NCI-H226 (cell line): ENCODE data around the gene ASB16.
"Not testable (repeated sequence)": the region's sequence is repeated elsewhere in the genome, so short reads cannot be mapped to it uniquely, and the experiment has no call there.

Experiments
- DNase-seq: peaks from one replicate; pipeline ENCODE4 v3.0.0-alpha.2; 2015

The ASB16 gene, protein sequence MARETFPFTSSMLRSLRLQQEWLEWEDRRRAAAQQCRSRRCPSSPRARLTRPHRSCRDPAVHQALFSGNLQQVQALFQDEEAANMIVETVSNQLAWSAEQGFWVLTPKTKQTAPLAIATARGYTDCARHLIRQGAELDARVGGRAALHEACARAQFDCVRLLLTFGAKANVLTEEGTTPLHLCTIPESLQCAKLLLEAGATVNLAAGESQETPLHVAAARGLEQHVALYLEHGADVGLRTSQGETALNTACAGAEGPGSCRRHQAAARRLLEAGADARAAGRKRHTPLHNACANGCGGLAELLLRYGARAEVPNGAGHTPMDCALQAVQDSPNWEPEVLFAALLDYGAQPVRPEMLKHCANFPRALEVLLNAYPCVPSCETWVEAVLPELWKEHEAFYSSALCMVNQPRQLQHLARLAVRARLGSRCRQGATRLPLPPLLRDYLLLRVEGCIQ

GRCh38 chr17:44170499-44171201 lies at the start of gene ASB16:
Gene ASB16 (plus strand): TSS chr17:44170704. CDS start chr17:44170790, 86 bp downstream.
- no peak for DNase-seq

DNA sequence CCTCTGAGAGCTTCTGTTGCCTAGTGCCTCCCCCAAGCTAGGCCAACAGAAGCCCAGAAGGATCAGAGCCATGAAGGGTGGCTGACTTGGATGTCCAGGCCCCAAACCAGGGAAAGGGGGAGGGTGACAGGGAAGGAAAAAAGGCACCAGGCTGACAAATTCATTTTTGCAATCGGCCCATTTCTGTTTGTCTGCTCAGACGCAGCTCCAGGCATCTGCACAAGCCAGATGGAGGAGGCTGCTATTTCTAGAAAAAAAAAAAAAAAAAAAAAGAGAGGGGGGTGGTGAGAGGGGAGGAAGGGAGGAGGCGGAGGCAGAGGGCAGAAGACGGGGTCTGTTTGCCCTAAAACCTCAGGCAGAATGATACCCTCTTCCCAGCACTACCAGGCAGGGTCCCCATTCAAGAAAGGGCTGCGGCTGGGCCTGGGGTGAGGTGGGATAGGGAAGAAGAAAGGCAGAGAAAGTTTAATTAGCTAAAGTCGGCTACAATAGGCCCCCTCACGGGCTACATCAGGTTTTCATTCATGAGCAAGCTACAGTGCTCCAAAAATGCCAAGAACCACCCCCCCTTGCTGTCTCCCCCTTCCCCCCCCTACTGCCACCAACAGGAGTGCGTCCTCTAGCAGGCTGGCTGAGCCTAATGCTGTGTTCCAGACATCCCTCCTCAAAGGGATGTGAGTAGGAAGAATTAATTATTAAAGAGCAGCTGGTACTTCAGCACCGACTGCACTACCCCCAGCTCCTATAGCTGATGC lies 49.5 kb upstream of the ASB16 start:
- DNase-seq: no peak

GRCh38 chr17:44121997-44122815 lies 48.3 kb upstream of the ASB16 start:
- DNase-seq: no peak

DNA sequence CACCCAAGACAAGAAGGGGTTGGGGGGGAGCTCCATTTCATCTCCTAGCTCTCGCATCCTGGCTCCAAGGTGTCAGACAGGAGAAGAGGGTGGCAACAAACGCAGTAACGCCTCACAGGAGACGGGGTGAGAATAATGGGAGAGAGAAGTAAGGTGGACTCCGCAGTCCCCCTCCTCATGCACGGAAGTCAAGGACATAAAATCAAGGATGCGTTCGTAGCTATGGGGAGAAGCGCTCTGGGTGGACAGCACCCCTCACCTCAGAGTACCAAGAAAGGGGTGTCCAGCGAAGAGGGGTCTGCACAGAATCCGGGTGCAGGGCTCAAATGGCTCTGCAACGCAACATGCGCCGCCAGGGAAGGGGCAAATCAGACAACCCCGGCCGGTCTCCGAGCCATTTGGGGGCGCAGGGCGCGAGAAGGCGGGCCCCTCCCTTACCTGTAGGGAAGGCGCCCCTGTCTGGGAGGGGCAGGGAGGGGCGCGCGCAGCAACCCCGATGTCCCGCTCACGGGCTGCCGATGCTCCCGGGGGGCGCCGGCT lies 47.6 kb upstream of the ASB16 start:
- no peak for DNase-seq

DNA sequence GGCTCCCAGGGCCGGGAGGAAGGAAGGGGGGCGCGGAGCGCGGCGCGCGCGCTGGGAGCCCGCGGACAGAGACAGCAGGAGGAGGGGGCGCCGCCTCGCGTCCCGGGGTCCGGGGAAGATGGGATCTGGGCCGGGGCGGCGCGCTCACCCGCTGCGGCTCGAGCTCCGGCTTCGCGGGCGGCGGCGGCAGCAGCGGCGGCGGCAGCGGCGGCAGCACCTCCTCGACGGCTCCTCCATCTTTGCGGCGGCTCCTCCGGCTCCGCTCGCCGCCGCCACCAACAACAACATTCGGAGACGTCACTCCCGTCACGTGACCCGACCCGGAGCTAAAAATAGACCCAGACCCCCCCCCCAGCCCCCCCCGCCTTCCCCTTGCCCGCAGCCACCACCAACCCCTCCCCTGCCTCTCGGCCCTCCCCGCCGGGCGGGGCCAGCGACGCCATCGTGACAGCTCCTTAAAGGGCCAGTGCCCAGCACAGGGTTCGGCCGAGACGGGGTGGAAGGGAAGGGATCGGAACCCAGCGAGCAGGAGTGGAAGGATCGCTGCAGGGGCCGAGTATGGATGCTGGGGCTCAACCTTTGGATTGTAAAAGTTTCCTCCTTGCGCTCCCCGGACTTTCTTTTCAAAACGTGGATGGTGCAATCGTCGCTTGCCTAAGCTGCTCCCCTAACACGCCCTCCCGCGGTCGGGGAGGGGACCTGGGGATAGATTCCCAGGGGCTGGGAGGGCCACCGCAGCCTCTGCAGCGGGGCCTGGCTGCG lies 47.0 kb upstream of the ASB16 start, which contains the start of gene HDAC5:
Gene HDAC5 (minus strand): TSS at position 286 of the 762 bp plus-strand sequence. CDS start 6,126 bp downstream, outside the sequence.
- DNase-seq: peak; percentile 84

- DNase-seq: no peak
These were observed 46.4 kb upstream of the ASB16 start for GRCh38 chr17:44124118-44124438.

DNA sequence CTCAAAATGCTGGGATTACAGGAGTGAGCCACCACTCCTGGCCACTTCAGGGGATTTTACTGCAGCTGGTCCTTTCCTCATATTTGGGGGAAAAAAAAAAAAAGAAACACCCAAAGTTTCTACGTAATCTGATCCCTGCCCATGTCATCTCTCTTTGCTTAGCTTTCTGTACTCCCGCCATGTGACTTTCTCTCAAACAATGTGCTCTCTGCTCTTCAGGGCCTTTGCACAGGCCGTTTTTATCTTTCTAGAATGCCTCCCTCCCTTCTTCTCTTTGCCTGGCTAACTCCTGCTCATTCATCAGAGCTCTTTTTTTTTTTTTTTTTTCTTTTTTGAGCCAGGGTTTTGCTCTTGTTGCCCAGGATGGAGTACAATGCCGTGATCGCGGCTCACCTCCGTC lies 42.1 kb upstream of the ASB16 start:
- no peak for DNase-seq

- DNase-seq: no peak
These were observed 39.7 kb upstream of the ASB16 start for GRCh38 chr17:44130693-44131349.

GRCh38 chr17:44131372-44131771 lies 39.1 kb upstream of the ASB16 start:
- DNase-seq: not testable (repeated sequence)

DNA sequence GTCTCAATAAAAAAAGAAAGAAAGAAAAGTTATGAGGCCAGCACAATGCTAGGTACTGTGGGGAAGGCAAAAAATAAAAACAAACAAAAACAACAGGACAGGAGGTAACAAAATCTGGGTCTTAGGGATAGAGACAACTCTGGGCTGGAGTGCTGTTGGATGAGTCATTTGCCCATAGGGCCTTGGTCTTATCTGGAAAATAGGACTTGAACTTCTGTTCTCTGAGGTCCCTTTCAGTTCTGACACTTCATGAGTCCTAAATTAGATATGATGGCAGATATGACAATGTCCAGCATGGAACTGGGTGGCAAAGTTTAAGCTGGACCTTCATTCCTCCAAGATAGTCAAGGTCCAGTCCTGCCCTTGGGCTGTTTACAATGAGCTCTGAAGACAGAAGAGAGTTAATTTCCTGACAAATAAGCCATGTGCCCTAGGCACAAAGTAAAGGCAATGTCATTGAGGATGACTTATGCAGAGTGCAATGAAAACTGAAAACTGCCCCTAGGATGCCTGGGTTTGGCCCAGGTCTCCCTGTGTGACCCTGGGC lies 38.2 kb upstream of the ASB16 start:
- DNase-seq: peak; percentile 32

GRCh38 chr17:44133918-44134476 lies 36.5 kb upstream of the ASB16 start:
- DNase-seq: no peak

DNA sequence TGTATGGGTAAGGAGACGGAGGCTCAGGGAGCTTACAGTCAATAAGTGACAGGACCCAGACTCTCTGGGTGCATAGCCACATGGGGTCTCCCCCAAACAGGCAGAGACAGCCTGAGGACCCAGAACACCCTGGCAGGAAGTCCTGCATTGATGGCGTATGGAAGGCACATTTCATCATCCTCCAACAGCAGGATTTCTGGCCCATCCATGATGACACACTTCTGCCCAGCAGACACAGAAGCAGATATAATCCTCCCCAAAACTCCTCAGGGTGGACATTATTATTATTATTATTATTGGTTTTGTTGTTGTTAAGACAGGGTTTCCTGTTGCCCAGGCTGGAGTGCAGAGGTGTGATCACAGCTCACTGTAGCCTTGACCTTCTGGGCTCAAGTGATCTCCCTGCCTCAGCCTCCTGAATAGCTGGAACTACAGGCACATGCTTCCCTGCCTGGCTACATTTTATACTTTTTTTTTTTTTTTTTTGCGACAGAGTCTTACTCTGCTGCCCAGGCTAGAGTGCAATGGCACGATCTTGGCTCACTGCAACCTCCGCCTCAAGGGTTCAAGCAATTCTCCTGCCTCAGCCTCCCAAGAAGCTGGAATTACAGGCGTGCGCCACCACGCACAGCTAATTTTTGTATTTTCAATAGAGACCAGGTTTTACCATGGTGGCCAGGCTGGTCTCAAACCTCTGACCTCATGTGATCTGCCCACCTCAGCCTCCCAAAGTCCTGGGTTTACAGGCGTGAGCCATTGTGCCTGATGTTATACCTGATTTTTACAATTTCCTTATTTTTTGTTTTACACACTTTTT lies 35.5 kb upstream of the ASB16 start:
- DNase-seq: no peak

- peak; percentile 100 for DNase-seq
These were observed 32.4 kb upstream of the ASB16 start for GRCh38 chr17:44137891-44138709.

DNA sequence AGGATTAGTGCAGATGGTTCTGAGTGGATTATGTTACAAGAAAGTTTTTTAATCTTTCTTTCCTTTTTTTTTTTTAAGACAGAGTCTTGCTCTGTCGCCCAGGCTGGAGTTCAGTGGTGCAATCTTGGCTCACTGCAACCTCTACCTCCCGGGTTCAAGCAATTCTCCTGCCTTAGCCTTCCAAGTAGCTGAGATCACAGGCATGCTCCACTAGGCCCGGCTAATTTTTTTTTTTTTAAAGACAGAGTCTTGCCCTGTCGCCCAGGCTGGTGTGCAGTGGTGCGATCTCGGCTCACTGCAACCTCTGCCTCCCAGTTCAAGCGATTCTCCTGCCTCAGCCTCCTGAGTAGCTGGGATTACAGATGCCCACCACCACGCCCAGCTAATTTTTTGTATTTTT lies 26.6 kb upstream of the ASB16 start:
- DNase-seq: not testable (repeated sequence)

DNA sequence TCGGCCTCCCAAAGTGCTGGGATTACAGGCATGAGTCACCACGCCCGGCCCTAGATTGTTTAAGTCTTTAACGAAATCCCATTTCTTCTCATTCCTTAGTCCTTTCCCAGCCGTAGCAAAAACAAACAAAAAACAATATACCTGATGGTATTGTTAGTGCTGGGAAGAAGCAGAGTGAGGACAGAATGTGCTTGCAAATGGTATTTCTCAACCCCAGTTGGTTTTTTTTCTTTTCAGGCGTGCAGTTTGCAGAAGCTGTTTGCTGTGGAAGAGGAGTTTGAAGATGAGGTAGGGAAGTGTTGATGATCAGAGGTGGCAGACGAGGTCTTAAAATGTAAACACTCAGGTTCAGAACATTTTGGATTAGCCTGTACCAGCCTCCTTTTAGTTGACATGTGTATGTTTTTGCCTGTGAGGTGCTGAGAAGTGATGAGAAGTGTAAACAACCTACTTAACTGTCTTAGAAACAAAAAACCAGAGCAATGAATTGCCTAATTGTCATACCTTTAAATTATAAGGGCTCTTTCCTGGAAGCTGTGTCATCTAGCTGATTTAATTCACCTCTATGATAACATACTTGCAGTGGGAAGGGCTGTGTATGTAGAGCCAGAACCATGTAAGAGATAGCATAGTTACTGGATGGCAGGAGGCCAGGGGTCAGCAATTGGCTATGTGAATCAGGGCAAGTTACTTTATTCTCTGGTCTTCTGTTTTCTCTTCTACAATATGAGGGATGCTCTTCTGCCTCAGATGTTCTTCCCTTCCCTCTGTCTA lies 25.4 kb upstream of the ASB16 start:
- peak; percentile 70 for DNase-seq

GRCh38 chr17:44146375-44147346 lies 23.8 kb upstream of the ASB16 start:
- DNase-seq: no peak
